Transverse colon (tissue), 3 donors: ENCODE data around the gene SAPCD2.

ENCODE experiments used
- EP300 ChIP-seq: sonication (generic); formaldehyde crosslinking; IDR thresholded peaks from one replicate; pipeline ENCODE4 v1.6.1; 2017; ENCODE audit warnings: antibody characterized with exemption, low read depth
- POLR2A ChIP-seq: fragments of 450-650 bp; IDR thresholded peaks from one replicate; pipeline ENCODE4 v1.6.1; 2016; ENCODE audit warnings: antibody characterized with exemption, mild to moderate bottlenecking, moderate library complexity
- TF ChIP-seq, protein P1 (sequence below), 5 experiments: fragments of 200-600 bp in 3 of 5; fragments of 450-650 bp in 2 of 5; sonication (generic) in 3 of 5; IDR thresholded peaks; 1 replicate in 2 of 5; 2 replicates in 3 of 5; pipeline ENCODE4 v1.5.1; 2016 to 2017; ENCODE audit warnings: antibody characterized with exemption in 5 of 5, inconsistent platforms in 3 of 5, mild to moderate bottlenecking in 2 of 5, moderate library complexity in 1 of 5

GRCh38 chr9:137107312-137107921 lies 37.1 kb upstream of the SAPCD2 start:
- TF ChIP-seq EP300: no peak
- TF ChIP-seq, protein P1, sequence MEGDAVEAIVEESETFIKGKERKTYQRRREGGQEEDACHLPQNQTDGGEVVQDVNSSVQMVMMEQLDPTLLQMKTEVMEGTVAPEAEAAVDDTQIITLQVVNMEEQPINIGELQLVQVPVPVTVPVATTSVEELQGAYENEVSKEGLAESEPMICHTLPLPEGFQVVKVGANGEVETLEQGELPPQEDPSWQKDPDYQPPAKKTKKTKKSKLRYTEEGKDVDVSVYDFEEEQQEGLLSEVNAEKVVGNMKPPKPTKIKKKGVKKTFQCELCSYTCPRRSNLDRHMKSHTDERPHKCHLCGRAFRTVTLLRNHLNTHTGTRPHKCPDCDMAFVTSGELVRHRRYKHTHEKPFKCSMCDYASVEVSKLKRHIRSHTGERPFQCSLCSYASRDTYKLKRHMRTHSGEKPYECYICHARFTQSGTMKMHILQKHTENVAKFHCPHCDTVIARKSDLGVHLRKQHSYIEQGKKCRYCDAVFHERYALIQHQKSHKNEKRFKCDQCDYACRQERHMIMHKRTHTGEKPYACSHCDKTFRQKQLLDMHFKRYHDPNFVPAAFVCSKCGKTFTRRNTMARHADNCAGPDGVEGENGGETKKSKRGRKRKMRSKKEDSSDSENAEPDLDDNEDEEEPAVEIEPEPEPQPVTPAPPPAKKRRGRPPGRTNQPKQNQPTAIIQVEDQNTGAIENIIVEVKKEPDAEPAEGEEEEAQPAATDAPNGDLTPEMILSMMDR (IDR thresholded peaks at IDR 0.05): no peak
- no peak for TF ChIP-seq POLR2A
